ENCODE data around the gene PAGE2.
"Not testable (repeated sequence)": the region's sequence is repeated elsewhere in the genome, so short reads cannot be mapped to it uniquely, and the experiment has no call there.

Gene PAGE2

DNA sequence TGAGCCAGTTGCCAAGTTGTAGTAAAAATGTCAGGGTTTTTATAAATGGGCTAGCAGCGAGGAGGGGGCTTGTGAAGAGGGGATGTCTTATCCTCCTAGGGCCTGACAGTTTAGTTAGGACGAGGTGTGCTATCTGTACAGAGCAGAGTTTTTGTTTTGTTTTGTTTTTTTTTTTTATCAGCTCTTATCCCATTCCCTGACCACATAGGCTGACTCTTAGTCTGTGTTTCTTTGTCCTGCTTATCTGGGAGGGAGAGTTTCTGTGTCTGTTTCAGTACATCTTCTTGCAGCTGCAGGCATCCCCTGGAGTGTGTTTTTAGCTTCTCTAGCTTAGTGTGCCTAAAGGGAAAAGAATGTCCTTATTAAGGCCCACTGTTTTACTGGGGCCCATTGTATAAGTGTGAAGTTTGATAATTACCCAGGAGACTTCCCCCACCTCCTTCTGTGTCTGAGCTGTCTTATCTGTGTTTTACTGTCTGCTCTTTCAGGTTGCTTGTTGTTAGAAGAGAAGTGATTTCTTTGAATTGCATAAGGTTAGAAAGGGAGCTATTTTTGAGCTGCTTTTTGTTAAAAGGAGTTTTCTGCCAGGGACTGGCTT lies 32.0 kb downstream of the PAGE2 start:
- no peak for DNase-seq (ENCODE audit: low read depth in 1 of 2, low spot score in 1 of 2)

DNA sequence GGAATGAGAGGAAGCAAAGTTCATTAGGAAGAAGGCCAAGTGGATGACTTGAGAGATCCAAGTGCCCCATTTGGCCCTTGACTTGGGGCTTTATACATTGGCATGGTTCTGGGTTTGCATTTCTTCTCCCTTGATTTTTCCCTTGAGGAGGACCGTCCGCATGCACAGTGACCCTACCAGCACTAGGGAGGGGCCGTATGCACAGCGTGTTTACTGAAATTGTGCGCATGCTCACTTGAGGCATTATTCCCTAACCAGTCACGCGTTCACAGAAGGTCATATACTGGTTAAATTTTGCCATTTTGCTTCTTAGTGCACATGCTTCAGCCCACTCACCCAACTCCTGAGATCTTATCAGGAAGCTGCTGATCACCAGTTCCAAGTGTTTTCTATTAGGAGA lies 35.1 kb downstream of the PAGE2 start:
- no peak for DNase-seq (ENCODE audit: low read depth in 1 of 2, low spot score in 1 of 2)

DNA sequence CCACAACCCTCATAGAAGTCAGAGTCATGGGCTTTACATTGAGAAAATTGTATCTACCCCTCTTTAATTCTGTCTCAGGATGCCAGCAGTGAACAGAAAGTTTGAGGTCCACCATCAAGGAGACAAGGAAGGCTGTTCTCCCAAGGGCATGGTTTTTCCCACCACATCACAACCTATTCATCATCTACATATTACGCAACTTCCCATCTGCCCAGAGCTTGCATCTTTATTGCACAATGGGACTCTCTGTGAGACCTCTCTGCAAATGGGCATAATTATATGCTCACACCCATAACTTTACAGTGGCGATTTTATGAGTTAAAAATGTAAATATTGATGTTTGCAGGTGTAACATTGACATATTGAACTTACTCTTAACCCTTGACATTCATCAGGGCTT lies 38.9 kb downstream of the PAGE2 start:
- DNase-seq (ENCODE audit: low read depth in 1 of 2, low spot score in 1 of 2), result no peak

DNA sequence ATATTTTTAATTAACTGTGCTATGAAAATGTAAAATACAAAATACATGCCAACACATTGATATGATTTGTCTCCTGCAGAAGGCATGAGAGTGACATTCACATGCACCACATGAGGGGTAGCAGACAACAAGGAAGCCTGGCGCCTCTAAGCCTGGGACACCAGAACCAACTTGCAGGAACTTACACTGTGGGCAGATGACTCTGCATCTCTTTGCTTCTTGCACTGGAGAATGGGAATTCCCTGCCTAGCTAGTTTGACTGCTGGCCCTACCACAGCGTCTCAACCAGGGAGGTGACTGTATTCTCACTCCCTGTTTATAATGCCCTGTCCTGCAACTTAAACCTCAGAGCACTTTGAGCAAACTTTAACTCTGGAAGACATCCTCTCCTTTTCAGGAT lies 40.5 kb downstream of the PAGE2 start:
- DNase-seq (ENCODE audit: low read depth in 1 of 2, low spot score in 1 of 2), result no peak

DNA sequence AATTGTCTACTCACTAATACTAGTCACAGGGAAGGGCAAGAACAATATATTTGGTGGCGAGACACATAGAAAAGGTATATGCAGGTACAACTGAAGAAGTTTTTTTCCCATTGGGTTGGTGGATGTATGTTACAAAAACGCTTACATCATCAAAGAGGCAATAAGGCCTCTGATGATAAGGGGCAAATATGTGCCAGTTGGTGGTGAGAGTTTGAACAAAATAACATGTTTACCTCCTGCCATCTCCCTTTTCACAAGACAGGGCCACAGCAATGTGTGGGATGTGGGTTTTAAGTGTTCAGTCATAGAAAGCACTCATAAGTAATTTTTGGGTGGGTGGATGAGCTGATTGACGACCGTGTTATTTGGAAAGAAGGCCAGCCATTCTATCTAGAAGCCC lies 41.7 kb downstream of the PAGE2 start:
- DNase-seq (ENCODE audit: low read depth in 1 of 2, low spot score in 1 of 2), result no peak

DNA sequence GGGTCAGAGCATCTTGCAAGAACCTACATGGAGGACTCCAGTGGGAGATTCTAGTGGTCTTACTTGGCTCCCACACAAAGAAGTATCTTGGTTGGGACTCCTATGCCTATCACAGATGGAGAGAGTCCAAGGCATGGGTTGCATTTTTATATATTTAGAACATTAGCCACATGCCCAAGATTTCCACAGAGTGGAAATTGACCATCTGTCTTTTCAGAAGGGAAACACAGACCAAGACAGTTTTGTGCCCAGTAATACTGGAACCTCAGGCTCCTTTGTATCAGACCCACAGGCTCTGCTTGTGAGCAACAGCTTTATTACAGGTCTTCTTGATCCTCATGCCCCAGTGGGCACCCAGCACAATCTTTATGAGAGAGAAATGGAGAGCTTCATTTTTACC lies 43.6 kb downstream of the PAGE2 start:
- DNase-seq (ENCODE audit: low read depth in 1 of 2, low spot score in 1 of 2), result no peak

DNA sequence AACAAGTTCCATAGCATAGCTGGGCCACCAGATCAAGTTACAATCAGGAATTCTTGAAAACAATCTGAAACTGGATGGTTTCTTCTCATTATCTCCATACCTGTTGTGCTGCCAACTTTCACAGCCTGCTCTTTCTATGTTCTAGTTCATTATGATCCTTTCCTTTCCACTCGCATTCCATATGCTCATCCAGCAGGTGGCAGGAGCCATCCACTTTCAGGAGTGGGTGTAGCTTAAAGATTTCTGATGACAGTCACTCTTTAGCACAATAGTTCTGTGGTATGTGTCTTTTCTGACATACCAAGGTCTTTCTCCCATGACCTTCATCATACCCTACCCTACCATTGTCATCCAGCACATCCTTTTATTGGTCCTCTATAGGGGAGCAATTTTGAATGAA lies 46.4 kb downstream of the PAGE2 start:
- no peak for DNase-seq (ENCODE audit: low read depth in 1 of 2, low spot score in 1 of 2)

DNA sequence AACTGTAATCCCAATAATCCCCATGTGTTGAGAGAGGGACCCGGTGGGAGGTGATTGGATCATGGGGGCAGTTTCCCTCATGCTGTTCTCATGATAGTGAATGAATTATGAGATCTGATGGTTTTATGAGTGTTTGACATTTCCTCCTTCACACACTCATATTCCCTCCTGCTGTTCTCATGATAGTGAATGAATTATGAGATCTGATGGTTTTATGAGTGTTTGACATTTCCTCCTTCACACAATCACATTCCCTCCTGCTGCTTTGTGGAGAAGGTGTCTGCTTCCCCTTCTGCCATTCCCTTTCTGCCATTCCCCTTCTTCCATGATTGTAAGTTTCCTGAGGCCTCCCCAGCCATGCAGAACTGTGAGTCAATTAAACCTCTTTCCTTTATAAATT lies 52.0 kb downstream of the PAGE2 start:
- DNase-seq (ENCODE audit: low read depth in 1 of 2, low spot score in 1 of 2), result not testable (repeated sequence)

All from activated T-helper 1 cell treated with anti-CD3 and anti-CD28 coated beads, Interleukin-2, amount 50 U/mL, for 16 hours (primary cell).